ENCODE data around the gene ITPA.

DNA sequence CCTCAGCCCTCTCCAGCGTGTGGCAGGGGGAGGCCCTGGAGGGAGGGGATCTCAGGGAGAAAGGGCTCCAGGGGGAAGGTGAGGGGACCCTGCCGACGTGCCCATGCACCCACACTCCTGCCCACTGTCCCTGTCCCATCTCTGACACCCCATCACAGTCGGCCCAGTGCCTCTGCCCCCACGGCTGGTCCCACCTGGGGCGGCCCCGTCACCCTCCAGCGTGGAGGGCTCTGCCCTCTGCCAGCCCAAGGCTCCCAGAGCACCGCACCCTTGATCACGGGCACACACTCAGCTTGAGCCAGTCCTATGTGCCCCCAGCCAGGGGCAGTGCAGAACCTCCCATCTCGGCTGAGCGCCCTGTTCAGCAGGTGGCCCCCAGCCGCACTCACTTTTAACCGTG is 20.5 kb downstream of the ITPA start:
- TF ChIP-seq CTCF (IDR thresholded peaks at IDR 0.05), result no peak
- TF ChIP-seq POLR2A (IDR thresholded peaks at IDR 0.05), result no peak

All from heart left ventricle (tissue), 13 donors.